Hepatocyte (in vitro differentiated cells): ENCODE measurements around the gene USP2.

Source experiments
- EZH2 ChIP-seq: fragments of 200-600 bp; sonication (generic); IDR thresholded peaks from 2 replicates; pipeline ENCODE4 v1.6.1; 2016; ENCODE audit warnings: antibody characterized with exemption, mild to moderate bottlenecking, borderline replicate concordance
- TF ChIP-seq, protein P1 (sequence below): fragments of 200-600 bp; sonication (generic); IDR thresholded peaks from 2 replicates; pipeline ENCODE4 v1.5.1; 2016; ENCODE audit warnings: antibody characterized with exemption, mild to moderate bottlenecking; ENCODE audit not compliant: poor library complexity

DNA sequence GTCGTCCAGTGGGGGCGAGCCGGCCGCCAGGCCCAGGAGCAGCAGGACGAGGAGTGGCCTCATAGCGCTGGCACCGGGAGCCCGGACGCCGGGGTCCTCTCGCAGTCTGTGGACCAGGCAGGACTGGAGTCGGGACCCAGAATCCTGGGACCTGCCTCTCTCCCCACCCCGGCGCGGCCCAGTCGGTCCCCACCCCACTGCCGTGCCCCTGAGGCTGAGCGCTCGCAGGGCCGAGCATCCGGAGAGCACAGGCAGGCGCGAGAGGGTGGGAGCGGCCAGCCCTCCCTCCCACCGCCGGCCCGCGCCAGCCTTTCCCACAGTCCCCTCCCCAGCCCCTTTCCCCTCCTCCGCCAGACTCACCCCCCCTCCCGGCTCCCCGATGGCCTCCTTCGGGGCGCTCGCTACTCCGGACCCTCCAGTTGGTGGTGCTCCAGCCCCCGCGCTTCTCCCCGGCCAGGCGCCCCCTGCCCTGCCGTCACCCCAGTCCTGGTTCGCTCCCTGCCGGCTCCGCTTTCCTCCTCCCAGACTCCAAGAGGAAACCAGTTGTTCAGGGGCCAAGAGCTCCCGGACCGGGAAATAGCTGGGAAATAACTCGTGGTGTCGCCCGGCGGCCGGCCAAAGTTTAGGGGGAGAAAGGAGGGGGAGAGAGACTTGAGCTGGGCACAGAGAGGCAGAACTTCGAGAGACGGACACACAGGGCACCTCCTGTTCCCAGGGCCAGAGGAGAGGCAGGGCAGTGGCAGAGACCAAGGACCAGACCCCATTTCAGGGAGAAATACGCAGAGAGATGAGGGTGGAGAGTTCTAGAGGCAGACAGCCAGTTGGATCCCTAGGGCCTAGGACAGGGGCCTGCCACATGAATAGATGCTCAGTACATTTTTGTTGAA lies 40.9 kb downstream of the USP2 start, which contains the start of gene C1QTNF5:
- TF ChIP-seq, protein P1, sequence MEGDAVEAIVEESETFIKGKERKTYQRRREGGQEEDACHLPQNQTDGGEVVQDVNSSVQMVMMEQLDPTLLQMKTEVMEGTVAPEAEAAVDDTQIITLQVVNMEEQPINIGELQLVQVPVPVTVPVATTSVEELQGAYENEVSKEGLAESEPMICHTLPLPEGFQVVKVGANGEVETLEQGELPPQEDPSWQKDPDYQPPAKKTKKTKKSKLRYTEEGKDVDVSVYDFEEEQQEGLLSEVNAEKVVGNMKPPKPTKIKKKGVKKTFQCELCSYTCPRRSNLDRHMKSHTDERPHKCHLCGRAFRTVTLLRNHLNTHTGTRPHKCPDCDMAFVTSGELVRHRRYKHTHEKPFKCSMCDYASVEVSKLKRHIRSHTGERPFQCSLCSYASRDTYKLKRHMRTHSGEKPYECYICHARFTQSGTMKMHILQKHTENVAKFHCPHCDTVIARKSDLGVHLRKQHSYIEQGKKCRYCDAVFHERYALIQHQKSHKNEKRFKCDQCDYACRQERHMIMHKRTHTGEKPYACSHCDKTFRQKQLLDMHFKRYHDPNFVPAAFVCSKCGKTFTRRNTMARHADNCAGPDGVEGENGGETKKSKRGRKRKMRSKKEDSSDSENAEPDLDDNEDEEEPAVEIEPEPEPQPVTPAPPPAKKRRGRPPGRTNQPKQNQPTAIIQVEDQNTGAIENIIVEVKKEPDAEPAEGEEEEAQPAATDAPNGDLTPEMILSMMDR, result no peak
- TF ChIP-seq EZH2, result peak; percentile 36
